ENCODE data around the gene SLC43A3.

SLC43A3 gene

DNA sequence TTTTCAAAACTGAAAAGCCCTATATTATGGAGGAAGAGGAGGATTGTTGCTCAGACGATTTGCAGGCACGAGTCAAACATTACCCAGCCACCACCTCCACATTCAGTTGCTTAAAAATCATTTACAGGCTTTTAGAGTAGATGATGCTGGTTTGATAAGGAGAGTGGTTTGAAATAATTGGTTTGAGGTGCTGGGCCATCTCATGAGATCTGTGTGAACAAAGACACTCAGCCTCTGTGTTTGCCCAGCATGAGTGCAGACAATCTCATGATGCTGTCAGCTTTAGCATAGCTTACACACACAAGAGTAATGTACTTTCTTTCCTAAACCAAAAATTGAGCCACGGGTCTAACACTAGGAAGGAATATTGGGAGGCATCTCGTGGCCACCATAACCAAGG lies 4.3 kb downstream of the SLC43A3 start:
- peak overlapping the region; percentile 96 for H3K9ac ChIP-seq (ENCODE audit: low read length)
- H3K18ac ChIP-seq (ENCODE audit: low read depth in 1 of 2, low read length in 2 of 2), result no peak overlapping the region
- no peak overlapping the region for H2BK12ac ChIP-seq (ENCODE audit: low read length in 2 of 2)
- peaks cover 4 to 84% of the 10 kb centered on the region in 2 experiments for H3K36me3 ChIP-seq (ENCODE audit: control insufficient read depth in 1 of 2, insufficient read depth in 2 of 2, low read depth in 1 of 2, low read length in 2 of 2)
- no peak overlapping the region for H2BK5ac ChIP-seq (ENCODE audit: low read depth, low read length, poor library complexity, severe bottlenecking)
- H3K23ac ChIP-seq (ENCODE audit: low read length in 2 of 2), result no peak overlapping the region
- no peak overlapping the region for H3K4ac ChIP-seq (ENCODE audit: low read depth in 1 of 2, low read length in 2 of 2)
- 79% methylated on average over 2 of the region's 4 CpGs for WGBS
- H4K91ac ChIP-seq (ENCODE audit: low read length), result no peak overlapping the region
- no peak overlapping the region for H3K27ac ChIP-seq (ENCODE audit: low read length, poor library complexity, severe bottlenecking)
- H3K4me3 ChIP-seq (ENCODE audit: insufficient read depth in 1 of 2, low read depth in 1 of 2, low read length in 2 of 2), result peak overlapping the region in 1 of 2 experiments; percentile 40
- no peak for DNase-seq
- H2BK120ac ChIP-seq (ENCODE audit: low read depth, low read length), result no peak overlapping the region
- H3K4me2 ChIP-seq (ENCODE audit: low read length, poor library complexity, severe bottlenecking), result no peak overlapping the region
- H2AK5ac ChIP-seq (ENCODE audit: low read length, severe bottlenecking), result peak overlapping the region; percentile 23
- peaks cover 3% of the 10 kb centered on the region for H3K9me3 ChIP-seq (ENCODE audit: control insufficient read depth, low read length)
- H3K14ac ChIP-seq (ENCODE audit: low read length in 2 of 2), result no peak overlapping the region
- H3K27me3 ChIP-seq (ENCODE audit: control insufficient read depth in 1 of 2, insufficient read depth in 1 of 2, low read length in 2 of 2), result no peaks in the 10 kb centered on the region
- no peak overlapping the region for H4K8ac ChIP-seq (ENCODE audit: low read length)
- H3K79me1 ChIP-seq (replicated peaks; ENCODE audit: low read length, poor library complexity, severe bottlenecking), result peaks cover 4% of the 10 kb centered on the region
- H2BK15ac ChIP-seq (ENCODE audit: low read depth, poor library complexity, severe bottlenecking), result no peak overlapping the region
- peaks cover 29% of the 10 kb centered on the region for H3K4me1 ChIP-seq (ENCODE audit: control insufficient read depth, insufficient read depth, low read depth, low read length)
- H2AFZ ChIP-seq (ENCODE audit: low read depth, low read length), result no peak overlapping the region

- Histone ChIP-seq H2BK15ac (ENCODE audit: low read depth, poor library complexity, severe bottlenecking) (no peak overlapping the region), H3K36me3 (ENCODE audit: control insufficient read depth in 1 of 2, insufficient read depth in 2 of 2, low read depth in 1 of 2, low read length in 2 of 2) (peaks cover 10 to 93% of the 10 kb centered on the region in 2 experiments), H3K23ac (ENCODE audit: low read length in 2 of 2) (no peak overlapping the region), H3K4me3 (ENCODE audit: insufficient read depth in 1 of 2, low read depth in 1 of 2, low read length in 2 of 2) (no peak overlapping the region), H3K27ac (ENCODE audit: low read length, poor library complexity, severe bottlenecking) (no peak overlapping the region), H2AFZ (ENCODE audit: low read depth, low read length) (no peak overlapping the region), H2BK120ac (ENCODE audit: low read depth, low read length) (no peak overlapping the region), H3K4me2 (ENCODE audit: low read length, poor library complexity, severe bottlenecking) (no peak overlapping the region), H3K9me3 (ENCODE audit: control insufficient read depth, low read length) (peaks cover 6% of the 10 kb centered on the region), H4K91ac (ENCODE audit: low read length) (no peak overlapping the region), H3K4me1 (ENCODE audit: control insufficient read depth, insufficient read depth, low read depth, low read length) (peaks cover 23% of the 10 kb centered on the region), H3K27me3 (ENCODE audit: control insufficient read depth in 1 of 2, insufficient read depth in 1 of 2, low read length in 2 of 2) (no peaks in the 10 kb centered on the region), H2BK12ac (ENCODE audit: low read length in 2 of 2) (no peak overlapping the region), H4K8ac (ENCODE audit: low read length) (no peak overlapping the region), H2BK5ac (ENCODE audit: low read depth, low read length, poor library complexity, severe bottlenecking) (no peak overlapping the region), H2AK5ac (ENCODE audit: low read length, severe bottlenecking) (no peak overlapping the region), H3K79me1 (replicated peaks; ENCODE audit: low read length, poor library complexity, severe bottlenecking) (peaks cover 4% of the 10 kb centered on the region), H3K18ac (ENCODE audit: low read depth in 1 of 2, low read length in 2 of 2) (no peak overlapping the region), H3K9ac (ENCODE audit: low read length) (peak overlapping the region; percentile 96), H3K4ac (ENCODE audit: low read depth in 1 of 2, low read length in 2 of 2) (no peak overlapping the region), H3K14ac (ENCODE audit: low read length in 2 of 2) (no peak overlapping the region)
- DNase-seq, result no peak
These were observed 5.1 kb downstream of the SLC43A3 start for GRCh38 chr11:57421805-57422204.

- Histone ChIP-seq H3K4me3 (ENCODE audit: insufficient read depth in 1 of 2, low read depth in 1 of 2, low read length in 2 of 2) (no peak overlapping the region), H3K4me2 (ENCODE audit: low read length, poor library complexity, severe bottlenecking) (no peak overlapping the region), H2BK5ac (ENCODE audit: low read depth, low read length, poor library complexity, severe bottlenecking) (no peak overlapping the region), H3K79me1 (replicated peaks; ENCODE audit: low read length, poor library complexity, severe bottlenecking) (peaks cover 4% of the 10 kb centered on the region), H3K27ac (ENCODE audit: low read length, poor library complexity, severe bottlenecking) (no peak overlapping the region), H2AK5ac (ENCODE audit: low read length, severe bottlenecking) (no peak overlapping the region), H3K4ac (ENCODE audit: low read depth in 1 of 2, low read length in 2 of 2) (no peak overlapping the region), H4K8ac (ENCODE audit: low read length) (no peak overlapping the region), H2BK120ac (ENCODE audit: low read depth, low read length) (no peak overlapping the region), H3K4me1 (ENCODE audit: control insufficient read depth, insufficient read depth, low read depth, low read length) (peaks cover 21% of the 10 kb centered on the region), H3K9me3 (ENCODE audit: control insufficient read depth, low read length) (peaks cover 6% of the 10 kb centered on the region), H3K9ac (ENCODE audit: low read length) (no peak overlapping the region), H2BK15ac (ENCODE audit: low read depth, poor library complexity, severe bottlenecking) (no peak overlapping the region), H3K36me3 (ENCODE audit: control insufficient read depth in 1 of 2, insufficient read depth in 2 of 2, low read depth in 1 of 2, low read length in 2 of 2) (peaks cover 16 to 96% of the 10 kb centered on the region in 2 experiments), H4K91ac (ENCODE audit: low read length) (no peak overlapping the region), H3K23ac (ENCODE audit: low read length in 2 of 2) (no peak overlapping the region), H3K27me3 (ENCODE audit: control insufficient read depth in 1 of 2, insufficient read depth in 1 of 2, low read length in 2 of 2) (no peaks in the 10 kb centered on the region), H2BK12ac (ENCODE audit: low read length in 2 of 2) (no peak overlapping the region), H2AFZ (ENCODE audit: low read depth, low read length) (no peak overlapping the region), H3K14ac (ENCODE audit: low read length in 2 of 2) (no peak overlapping the region), H3K18ac (ENCODE audit: low read depth in 1 of 2, low read length in 2 of 2) (no peak overlapping the region)
- no peak for DNase-seq
- 98% methylated on average over 4 of the region's 4 CpGs for WGBS
These were observed 5.9 kb downstream of the SLC43A3 start for GRCh38 chr11:57421066-57421465.

GRCh38 chr11:57419146-57419545 lies 7.8 kb downstream of the SLC43A3 start:
- H3K9ac ChIP-seq (ENCODE audit: low read length), result peak overlapping the region; percentile 39
- H2BK15ac ChIP-seq (ENCODE audit: low read depth, poor library complexity, severe bottlenecking), result no peak overlapping the region
- no peak overlapping the region for H2BK12ac ChIP-seq (ENCODE audit: low read length in 2 of 2)
- H3K4ac ChIP-seq (ENCODE audit: low read depth in 1 of 2, low read length in 2 of 2), result no peak overlapping the region
- peaks cover 6% of the 10 kb centered on the region for H3K9me3 ChIP-seq (ENCODE audit: control insufficient read depth, low read length)
- H3K4me1 ChIP-seq (ENCODE audit: control insufficient read depth, insufficient read depth, low read depth, low read length), result peaks cover 4% of the 10 kb centered on the region
- H2BK5ac ChIP-seq (ENCODE audit: low read depth, low read length, poor library complexity, severe bottlenecking), result no peak overlapping the region
- no peak overlapping the region for H2AFZ ChIP-seq (ENCODE audit: low read depth, low read length)
- H4K8ac ChIP-seq (ENCODE audit: low read length), result no peak overlapping the region
- H3K4me2 ChIP-seq (ENCODE audit: low read length, poor library complexity, severe bottlenecking), result no peak overlapping the region
- no peak overlapping the region for H3K27ac ChIP-seq (ENCODE audit: low read length, poor library complexity, severe bottlenecking)
- no peak overlapping the region for H3K18ac ChIP-seq (ENCODE audit: low read depth in 1 of 2, low read length in 2 of 2)
- H2AK5ac ChIP-seq (ENCODE audit: low read length, severe bottlenecking), result no peak overlapping the region
- H3K23ac ChIP-seq (ENCODE audit: low read length in 2 of 2), result no peak overlapping the region
- no peak overlapping the region for H3K4me3 ChIP-seq (ENCODE audit: insufficient read depth in 1 of 2, low read depth in 1 of 2, low read length in 2 of 2)
- H3K14ac ChIP-seq (ENCODE audit: low read length in 2 of 2), result no peak overlapping the region
- H3K27me3 ChIP-seq (ENCODE audit: control insufficient read depth in 1 of 2, insufficient read depth in 1 of 2, low read length in 2 of 2), result no peaks in the 10 kb centered on the region
- DNase-seq, result no peak
- H2BK120ac ChIP-seq (ENCODE audit: low read depth, low read length), result no peak overlapping the region
- no peak overlapping the region for H4K91ac ChIP-seq (ENCODE audit: low read length)
- H3K79me1 ChIP-seq (replicated peaks; ENCODE audit: low read length, poor library complexity, severe bottlenecking), result peaks cover 6% of the 10 kb centered on the region
- H3K36me3 ChIP-seq (ENCODE audit: control insufficient read depth in 1 of 2, insufficient read depth in 2 of 2, low read depth in 1 of 2, low read length in 2 of 2), result peaks cover 28 to 100% of the 10 kb centered on the region in 2 experiments
- WGBS, result 93% methylated on average over 3 of the region's 3 CpGs
